ENCODE measurements around the gene MYOF. TPM values are rescaled to one million over a fixed set of nuclear protein-coding genes. Genes with fewer than 3 reads are reported as not detected.
A peak's percentile ranks its signal among the peaks of the same experiment; 100 is the strongest.
"Not testable (repeated sequence)": the region's sequence is repeated elsewhere in the genome, so short reads cannot be mapped to it uniquely, and the experiment has no call there.

Gene MYOF
- total RNA-seq, 1 experiment from 2014 or later = 242 TPM

DNA sequence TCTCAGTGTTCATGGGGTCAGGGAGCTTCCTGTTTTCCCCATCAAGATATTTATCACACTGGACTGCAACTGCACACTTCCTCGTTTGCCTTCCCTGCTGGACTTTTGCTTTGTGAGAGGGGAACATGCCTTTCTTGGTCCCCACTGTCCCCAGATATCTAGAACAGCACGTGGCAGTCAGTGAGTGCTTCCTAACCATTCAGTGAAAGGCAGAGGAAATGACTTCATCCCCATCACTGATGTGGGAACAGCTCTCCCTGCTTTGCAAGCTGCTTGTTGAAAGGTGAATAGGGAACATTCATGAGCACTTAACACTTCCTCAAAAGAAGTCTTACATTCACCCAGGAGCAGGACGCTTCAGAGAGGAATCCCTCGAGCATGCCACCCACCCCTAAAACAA lies 135.4 kb downstream of the MYOF start:
- no peak for DNase-seq (ENCODE audit: low read depth)

DNA sequence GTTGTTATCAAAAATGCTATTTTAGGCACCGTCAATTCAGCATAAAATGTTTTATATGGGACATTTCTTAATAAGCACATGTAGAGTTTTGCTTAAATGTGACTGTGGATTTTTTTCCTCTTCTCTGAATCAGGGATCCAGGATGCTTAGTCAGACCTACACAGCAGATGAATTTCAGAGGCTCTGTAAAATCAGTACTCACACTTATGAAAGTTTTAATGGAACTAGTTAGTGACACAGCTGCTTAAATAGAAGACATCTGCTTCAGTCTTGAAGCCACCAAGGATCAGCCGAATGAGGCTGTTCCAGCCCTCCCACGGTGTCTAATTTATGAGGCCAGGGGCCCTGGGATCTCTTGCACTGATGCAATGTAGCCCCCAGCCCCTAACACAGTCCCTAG lies 136.0 kb downstream of the MYOF start:
- DNase-seq (ENCODE audit: low read depth) = no peak

DNA sequence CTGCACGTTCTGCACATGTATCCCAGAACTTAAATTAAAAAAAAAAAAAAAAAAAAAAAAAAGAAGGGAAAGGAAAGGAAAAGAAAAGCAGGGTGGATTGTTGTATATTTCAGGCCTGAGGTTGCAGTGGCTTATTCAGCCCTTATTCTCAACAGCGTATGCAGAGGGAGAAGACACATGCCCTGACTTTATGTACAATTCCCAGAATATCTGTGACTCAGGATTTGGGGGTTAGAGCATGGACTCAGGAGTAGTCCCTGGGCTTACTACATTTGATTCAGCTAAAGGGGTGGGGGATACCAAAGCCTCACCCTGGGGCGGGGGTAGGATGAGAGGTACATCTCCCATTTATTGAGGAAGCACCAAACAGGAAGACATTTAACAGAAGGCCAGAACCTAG lies 137.4 kb downstream of the MYOF start:
- DNase-seq (ENCODE audit: low read depth) = no peak

DNA sequence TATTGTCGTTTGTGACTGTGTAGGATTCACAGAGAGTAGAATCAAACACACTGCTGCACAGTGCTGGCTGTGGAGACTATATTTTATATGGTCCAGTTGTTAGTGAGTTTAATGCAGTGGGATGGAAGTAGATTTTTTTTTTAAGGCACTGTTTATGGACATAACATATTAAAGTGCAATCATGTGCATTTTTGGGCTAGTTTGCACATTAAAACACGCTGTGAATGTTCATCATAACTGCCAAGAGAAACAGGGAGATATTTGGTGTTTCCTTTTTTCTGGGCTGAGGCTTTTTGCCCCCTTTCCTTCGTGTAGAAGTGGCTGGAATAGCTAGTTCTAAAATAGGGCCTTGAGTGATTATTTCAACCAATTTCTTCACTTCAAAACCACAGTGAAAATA lies 139.2 kb downstream of the MYOF start:
- no peak for DNase-seq (ENCODE audit: low read depth)

DNA sequence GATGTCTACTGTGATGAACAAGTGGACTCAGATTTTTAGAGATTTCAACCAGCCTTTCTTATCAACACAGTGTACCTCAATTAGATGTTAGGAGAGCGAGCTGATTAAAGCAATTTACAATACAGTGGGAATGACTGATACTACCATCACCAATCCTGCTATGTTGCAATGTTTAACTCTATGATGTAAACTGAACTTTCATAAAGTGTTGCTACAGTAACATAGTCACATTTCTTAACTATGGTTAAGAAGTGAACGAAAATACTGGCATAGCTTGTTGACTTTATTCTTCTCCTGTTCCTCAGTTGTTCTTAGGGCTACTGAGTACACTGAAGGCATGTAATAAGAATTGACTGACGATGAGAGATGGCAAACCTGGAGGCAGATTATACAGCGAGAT lies 139.8 kb downstream of the MYOF start:
- no peak for DNase-seq (ENCODE audit: low read depth)

DNA sequence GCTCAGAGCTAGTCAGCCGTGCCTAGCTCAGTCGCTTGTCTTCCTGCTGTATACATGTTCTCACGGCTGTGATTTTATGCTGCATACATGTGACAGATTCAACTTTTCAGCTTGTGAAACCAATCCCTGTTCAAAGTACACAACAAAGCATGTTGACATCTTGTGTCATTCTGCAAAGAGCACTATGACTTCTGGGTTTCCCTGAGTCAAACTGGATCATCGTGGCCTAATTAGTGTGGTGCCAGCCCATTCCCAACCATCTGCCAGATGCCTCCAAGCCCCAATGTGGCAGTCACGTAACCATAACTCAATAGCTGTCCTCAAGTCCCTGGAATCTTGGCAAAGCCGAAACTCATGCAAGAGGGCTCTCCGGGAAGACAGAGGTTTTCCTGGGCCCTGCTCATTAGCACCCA lies 144.8 kb downstream of the MYOF start:
- DNase-seq (ENCODE audit: low read depth) = no peak

DNA sequence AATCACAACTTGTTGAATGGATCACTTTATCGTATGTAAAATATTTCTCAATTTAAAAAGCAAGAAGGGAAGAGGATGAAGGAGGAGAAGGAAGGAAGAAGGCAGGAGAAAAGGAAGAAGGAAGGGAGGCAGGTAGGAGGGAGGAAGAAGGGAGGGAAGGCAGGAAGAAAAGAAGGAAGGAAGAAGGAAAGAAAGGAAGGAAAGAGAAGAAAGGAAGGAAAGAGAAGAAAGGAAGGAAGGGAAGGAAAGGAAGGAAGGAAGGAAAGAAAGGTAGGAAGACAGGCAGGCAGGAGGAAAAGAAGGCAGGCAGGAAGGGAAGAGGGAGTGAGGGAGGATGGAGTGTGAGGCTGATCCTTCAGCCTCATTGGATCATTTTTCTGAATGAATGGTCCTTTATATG lies 145.5 kb downstream of the MYOF start:
- DNase-seq (ENCODE audit: low read depth) = no peak

DNA sequence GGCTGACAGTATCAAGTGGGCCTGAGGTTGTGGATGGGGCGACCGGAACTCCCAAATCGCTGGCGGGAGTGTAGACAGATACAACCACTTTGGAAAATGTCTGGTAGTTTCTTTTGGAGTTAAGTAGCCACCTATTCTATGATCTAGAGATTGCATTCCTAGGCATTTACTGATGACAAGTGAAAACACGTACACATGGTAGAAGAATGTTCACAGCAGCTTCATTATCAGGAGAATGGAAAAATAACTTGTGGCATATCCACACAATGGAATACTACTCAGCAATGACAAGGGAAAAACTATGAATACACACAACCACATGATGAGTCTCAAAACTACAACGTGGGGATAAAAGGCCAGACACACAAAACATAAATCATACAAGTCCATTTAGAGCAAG lies 146.0 kb downstream of the MYOF start:
- no peak for DNase-seq (ENCODE audit: low read depth)

DNA sequence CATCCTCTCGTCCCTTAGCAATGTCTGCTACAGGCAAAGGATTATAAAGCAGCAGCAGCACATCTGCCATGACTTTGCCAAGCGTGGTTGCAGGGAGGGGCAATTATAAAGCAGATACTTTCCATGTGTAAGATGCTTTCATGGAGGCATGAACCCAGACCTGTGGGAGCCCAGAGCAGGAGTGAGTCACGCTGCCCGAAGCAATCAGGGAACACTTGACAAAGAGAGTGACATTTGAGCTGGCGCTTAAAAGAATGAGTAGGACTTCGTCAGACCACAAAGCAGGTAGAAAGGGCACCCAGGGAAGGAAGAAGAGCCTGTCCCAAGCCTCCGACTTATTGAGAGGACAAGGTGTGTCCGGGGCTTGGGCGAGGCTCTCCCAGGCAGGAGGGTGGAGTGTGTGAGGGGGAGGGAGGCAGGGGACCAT lies 147.2 kb downstream of the MYOF start:
- DNase-seq (ENCODE audit: low read depth) = peak; percentile 78

DNA sequence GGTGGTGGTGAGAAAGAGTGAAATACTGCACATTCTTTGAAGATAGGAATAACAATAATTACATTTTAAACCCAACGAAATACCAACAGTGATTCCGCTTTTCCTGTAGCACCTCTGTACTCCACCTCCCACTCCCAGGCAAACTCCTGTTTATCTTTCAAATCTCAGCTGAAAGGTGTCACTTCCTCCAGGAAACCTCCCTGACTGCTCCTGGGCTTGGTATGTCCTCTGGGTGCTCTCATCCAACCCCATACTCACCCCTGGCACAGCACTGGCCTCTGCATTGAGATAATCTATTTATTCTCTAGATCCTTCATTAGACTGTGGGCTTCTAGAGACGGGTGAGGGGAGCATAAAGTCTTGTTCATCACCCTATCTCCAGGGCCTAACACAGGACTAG lies 148.0 kb downstream of the MYOF start:
- DNase-seq (ENCODE audit: low read depth) = no peak

DNA sequence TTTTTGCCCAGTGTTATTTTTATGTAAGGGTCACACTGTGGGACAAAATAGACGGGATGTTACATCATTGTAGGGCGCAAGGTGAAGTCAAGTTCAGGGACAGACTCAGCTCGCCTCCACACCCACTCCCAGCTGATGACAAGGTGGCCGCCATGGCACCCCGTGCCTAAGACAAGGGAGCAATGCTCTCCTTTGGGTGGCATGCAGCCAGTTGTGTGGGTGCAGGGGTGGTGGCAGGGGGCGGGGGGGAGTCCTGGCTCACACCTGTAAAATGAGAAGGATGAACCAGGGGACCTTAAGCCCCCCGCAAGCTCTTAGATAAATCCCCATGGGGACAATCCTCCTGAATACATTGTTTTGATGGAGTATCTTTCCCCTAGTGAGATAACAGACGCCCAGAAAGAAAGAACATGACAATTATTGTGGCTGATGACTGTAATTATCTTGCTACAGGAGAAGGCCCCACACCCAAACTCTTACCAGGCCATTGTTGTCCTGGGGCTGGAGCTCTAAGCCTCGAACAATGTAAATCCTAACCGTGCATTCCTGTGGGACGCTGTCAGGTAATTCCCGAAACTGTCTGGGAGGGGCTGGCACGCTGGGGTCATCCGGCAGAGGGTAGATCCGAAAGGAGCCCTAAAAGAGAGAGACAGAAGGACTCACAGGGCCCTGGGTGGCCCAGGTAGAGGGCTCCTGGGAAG lies 148.7 kb downstream of the MYOF start:
- DNase-seq (ENCODE audit: low read depth) = no peak

DNA sequence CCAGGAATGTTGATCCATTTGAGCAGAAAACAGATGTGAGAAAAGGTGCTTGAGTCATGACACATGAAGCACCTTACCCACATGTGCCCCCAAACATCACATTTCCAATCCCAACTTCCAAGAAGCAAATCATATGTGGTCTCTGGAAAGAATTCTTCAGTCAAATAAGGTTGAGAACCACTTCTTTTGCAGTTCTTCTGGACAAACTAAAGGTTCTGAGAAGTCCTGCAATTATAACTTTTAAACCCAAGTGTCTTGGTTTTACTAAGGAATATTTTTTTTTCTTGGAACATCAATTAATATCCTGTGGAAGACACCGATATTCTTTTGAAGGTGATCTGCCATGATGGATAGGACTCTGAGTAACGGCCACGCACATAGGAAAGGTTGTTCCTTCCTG lies 151.3 kb downstream of the MYOF start:
- no peak for DNase-seq (ENCODE audit: low read depth)

DNA sequence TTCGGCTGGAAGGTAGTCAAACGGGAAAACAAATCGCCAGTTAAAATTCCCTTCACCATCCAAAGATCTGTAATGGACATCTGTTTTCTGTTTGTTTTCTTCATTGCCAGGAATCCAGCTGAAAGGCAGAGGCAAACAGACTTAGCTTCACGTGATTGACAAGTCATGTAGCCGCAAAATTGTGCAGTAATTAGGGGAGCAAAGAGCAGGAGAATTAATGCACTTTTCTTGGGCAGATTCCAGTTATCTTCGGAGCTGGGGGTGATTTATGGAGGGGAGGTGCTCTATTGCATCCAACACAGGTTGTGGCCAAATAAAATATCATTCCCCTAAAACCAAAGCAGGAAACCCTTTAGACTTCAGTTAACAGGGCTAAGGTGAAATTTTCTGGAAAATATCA lies 162.2 kb downstream of the MYOF start:
- DNase-seq (ENCODE audit: low read depth) = no peak

DNA sequence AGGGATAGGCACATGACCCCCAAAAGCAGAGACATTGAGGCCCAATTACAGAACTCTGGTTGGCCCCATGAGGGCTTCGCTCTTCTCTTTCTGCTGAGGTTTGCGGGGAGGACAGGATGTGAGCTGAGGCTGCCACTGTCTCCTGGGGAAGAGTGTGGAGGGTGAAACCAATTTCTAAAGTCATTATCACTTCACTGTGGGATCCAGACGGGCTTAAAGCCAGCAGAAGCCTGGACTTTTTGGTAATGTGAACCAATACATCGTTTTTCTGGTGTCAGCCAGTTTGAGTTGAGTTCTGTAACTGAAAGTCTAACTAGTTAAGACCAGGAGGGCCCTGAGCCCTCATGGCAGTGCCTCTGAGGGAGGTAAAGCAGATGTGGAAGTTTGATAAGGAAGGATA lies 163.0 kb downstream of the MYOF start:
- no peak for DNase-seq (ENCODE audit: low read depth)

DNA sequence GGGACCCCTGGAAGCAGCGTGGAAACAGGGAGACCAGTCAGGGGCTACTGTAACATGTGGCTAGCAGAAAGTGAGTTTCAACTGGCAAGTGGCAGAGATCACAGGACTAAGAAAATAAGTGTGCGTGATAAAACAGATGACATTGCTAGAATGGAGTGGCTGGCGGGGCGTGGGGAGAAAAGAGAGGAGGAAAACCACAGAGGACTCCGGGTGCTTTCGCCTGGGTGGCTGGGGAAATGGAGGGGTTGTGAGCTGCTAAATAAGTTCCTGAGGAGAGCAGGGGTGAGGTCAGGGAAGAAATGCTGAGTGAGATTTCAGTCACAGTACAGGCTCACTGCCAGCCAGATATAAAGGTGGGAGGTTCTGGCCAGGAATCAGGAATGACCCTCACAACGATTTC lies 166.9 kb downstream of the MYOF start:
- DNase-seq (ENCODE audit: low read depth) = no peak

DNA sequence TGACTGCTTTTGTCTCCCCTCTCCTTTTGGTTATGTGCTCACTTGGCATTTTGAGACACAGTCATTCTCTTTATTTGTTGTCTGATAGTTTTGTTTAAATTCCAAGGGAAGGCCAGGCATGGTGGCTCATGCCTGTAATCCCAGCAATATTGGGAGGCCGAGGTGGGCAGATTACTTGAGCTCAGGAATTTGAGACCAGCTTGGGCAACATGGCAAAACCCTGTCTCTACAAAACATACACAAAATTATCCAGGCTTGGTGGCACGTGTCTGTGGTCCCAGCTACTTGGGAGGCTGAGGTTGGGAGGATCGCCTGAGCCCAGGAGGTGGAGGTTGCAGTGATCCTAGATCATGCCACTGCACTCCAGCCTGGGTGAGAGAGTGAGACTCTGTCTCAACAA lies 167.5 kb downstream of the MYOF start:
- not testable (repeated sequence) for DNase-seq (ENCODE audit: low read depth)

DNA sequence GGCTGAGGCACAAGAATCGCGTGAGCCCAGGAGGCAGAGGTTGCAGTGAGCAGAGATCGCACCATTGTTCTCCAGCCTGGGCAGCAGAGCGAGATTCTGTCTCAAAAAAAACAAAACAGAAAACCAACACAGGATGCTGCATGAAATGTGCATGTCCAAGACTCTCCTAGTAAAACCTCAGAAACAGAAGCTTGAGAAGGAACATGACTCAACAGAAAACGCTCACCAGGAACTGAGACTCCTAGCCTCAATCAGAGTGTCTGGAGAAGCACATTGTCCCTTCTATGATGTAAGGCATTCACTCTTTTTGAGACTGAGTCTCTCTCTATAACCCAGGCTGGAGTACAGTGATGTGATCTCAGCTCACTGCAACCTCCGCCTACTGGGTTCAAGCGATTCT lies 168.3 kb downstream of the MYOF start:
- DNase-seq (ENCODE audit: low read depth) = peak; percentile 26

DNA sequence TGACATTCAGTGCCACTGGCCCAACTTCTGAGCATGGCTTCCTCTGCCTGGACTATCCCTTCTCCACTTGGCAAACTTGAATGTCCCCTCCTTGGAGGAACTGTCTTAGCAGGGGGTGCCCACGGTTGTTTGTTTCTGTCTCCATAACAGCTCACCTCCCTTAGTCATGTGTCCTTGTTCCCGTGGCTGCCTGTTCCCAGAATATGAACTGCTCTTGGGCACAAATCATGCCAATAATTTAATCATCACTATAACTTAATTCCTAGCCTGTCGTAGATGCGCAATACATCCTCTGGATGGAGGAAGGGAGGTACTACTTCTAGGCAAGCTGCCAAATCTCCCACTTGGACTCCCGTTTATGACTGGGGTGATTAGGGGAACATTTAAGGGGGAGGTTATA lies 173.1 kb downstream of the MYOF start:
- DNase-seq (ENCODE audit: low read depth) = peak; percentile 57

DNA sequence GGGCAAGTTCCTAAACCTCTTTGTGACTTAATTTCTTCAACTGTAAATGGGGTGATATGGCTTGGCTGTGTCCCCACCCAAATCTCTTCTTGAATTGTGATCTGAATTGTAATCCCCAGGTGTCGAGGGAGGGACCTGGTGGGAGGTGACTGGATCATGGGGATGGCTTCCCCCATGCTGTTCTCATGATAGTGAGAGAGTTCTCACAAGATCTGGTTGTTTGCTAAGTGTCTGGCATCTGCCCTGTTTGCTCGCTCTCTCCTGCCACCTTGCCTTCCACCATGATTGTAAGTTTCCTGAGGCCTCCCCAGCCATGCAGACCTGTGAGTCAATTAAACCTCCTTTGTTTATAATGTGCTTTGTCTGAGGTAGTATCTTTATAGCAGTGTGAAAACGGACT lies 177.0 kb downstream of the MYOF start:
- no peak for DNase-seq (ENCODE audit: low read depth)

DNA sequence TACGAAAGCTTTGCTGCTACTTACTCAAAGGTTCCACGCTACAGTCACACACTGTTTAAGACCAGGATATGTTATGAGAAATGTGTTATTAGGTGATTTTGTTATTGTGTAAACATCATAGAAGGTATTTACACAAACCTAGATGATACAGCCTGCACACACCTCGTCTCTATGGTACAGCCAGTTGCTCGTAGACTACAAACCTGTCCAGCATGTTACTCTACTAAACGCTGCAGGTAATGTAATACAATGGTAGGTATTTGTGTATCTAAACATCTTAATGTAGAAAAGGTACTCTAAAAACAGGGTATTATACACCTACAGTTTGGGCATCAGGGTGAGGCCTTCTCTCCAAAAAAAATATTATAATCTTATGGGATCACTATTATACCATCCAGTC lies 181.2 kb downstream of the MYOF start:
- DNase-seq (ENCODE audit: low read depth) = no peak

DNA sequence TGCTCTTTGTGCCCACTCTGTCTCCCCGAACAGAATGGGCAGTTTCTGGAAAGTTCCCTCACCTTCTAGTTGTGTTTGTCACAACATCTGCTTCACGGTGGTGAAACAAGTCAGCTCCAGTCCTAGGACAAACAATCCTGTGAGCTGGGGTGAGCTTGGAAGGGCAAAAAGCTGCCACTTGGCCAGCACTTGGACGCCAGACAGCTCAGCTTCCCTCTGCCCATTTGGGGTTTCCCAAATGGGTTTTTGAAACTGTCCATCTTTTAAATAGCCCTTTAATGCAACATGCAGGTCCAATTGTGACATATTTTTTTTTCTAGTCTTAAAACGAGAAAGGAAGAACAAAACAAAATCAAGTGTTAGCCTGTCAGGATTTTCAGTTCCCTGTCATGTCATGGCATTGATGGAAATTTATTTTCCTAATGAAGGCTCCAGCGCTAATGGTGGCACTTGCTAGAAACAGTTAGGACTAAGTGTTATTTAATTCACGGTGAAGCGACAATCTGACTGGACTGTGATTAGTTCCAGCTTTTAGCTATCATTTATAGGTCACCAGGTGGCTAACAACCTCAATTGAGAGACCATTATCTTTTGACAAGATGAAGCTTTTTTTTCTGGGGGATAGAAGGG lies 181.7 kb downstream of the MYOF start:
- DNase-seq (ENCODE audit: low read depth) = no peak

DNA sequence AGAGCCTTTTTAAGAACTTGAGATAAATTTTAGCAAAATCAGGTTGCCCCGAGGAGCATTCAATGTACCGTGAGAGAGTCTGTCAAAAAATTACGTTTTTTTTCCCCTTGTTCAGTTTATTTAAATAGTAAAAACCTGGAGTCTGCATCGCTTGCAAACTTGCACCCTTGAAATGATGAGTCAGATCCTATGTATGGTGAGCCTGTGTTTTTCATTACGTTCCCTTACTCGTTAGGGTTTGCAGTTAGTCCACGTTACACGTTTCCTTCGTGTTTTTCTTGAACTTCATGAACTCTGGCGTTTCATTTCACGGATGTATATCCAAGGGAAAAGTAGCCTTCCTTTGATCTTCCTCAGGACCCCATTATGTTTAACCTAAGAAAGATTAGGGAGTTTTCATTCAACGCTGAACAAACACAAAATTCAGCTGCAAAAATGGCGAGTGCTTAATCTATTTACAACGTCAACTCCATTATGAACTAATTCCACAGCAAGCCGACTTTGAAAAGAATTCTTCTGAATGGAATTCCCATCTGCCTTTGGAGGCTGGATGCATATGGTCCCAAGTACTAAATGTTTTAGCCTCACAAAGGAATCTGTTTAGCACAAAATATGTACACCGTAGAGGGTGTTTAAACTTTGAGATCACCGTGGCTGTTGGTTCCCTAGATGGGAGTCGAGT lies 182.4 kb downstream of the MYOF start:
- no peak for DNase-seq (ENCODE audit: low read depth)

DNA sequence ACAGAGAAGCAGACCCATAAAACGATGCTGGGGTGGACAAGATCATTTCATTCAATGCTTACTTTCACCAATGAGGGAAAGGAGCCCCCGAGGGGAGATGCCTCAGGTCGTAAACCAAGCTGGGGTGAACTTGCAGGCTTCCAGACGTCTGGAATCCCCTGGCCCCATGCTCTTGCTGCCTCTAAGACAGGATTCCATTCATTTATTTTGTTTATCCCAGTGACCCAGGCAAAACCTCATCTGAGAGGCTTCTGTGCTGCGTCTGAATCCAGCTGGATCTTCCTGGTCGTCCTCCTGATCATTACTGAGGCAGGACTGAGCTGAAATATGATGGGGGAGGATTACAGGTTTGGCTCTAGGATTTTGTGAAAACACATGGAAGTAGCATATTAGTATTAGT lies 182.9 kb downstream of the MYOF start:
- DNase-seq (ENCODE audit: low read depth) = no peak
